Stimulated activated CD8-positive, alpha-beta memory T cell treated with anti-CD3 and anti-CD28 coated beads, Interleukin-12 subunit alpha, Interleukin-12 subunit beta, amount 100 ng/mL, for 24 hours (primary cell): ENCODE measurements around the gene DNAJC24.
"Not testable (repeated sequence)": the region's sequence is repeated elsewhere in the genome, so short reads cannot be mapped to it uniquely, and the experiment has no call there.

Experiments used
- DNase-seq: peaks from one replicate; pipeline ENCODE4 v3.0.0-alpha.2; 2020; ENCODE audit errors: extremely low read depth

DNAJC24 gene

GRCh38 chr11:31369348-31370329 is at the start of gene DNAJC24, which contains the start of gene DCDC1:
Gene DNAJC24, plus strand, starts transcription at chr11:31369860. Its CDS starts 889 bp downstream, at chr11:31370749.
Gene DCDC1, minus strand, starts transcription at chr11:31369739. Its CDS starts 41,459 bp downstream, at chr11:31328280.
- peak; percentile 83 for DNase-seq

- DNase-seq, result not testable (repeated sequence)
Observed at GRCh38 chr11:31321494-31321893, 48.2 kb upstream of the DNAJC24 start.

- DNase-seq, result no peak
Observed at GRCh38 chr11:31323145-31323544, 46.5 kb upstream of the DNAJC24 start.

GRCh38 chr11:31325160-31325559 is 44.5 kb upstream of the DNAJC24 start:
- no peak for DNase-seq

- no peak for DNase-seq
Observed at GRCh38 chr11:31326470-31327148, 43.1 kb upstream of the DNAJC24 start.

GRCh38 chr11:31327417-31327816 is 42.2 kb upstream of the DNAJC24 start:
- DNase-seq, result no peak

GRCh38 chr11:31328697-31329096 is 41.0 kb upstream of the DNAJC24 start:
- no peak for DNase-seq

GRCh38 chr11:31337806-31338205 is 31.9 kb upstream of the DNAJC24 start:
- DNase-seq, result no peak

- no peak for DNase-seq
Observed at GRCh38 chr11:31340903-31341572, 28.6 kb upstream of the DNAJC24 start.

GRCh38 chr11:31351168-31351567 is 18.5 kb upstream of the DNAJC24 start:
- no peak for DNase-seq

GRCh38 chr11:31355131-31355530 is 14.5 kb upstream of the DNAJC24 start:
- DNase-seq, result no peak

- DNase-seq, result no peak
Observed at GRCh38 chr11:31355817-31356216, 13.8 kb upstream of the DNAJC24 start.

GRCh38 chr11:31361743-31362142 is 7.9 kb upstream of the DNAJC24 start:
- DNase-seq, result no peak

GRCh38 chr11:31366795-31367194 is 2.9 kb upstream of the DNAJC24 start:
- no peak for DNase-seq

GRCh38 chr11:31375879-31376278 is 6.2 kb downstream of the DNAJC24 start:
- no peak for DNase-seq

GRCh38 chr11:31383116-31383515 is 13.5 kb downstream of the DNAJC24 start:
- no peak for DNase-seq

GRCh38 chr11:31387379-31387778 is 17.7 kb downstream of the DNAJC24 start:
- DNase-seq, result no peak

- DNase-seq, result no peak
Observed at GRCh38 chr11:31397239-31397834, 27.7 kb downstream of the DNAJC24 start.

- DNase-seq, result no peak
Observed at GRCh38 chr11:31404614-31405013, 35.0 kb downstream of the DNAJC24 start.

GRCh38 chr11:31408201-31408600 is 38.5 kb downstream of the DNAJC24 start:
- DNase-seq, result no peak

- DNase-seq, result no peak
Observed at GRCh38 chr11:31412946-31413345, 43.3 kb downstream of the DNAJC24 start.

- DNase-seq, result no peak
Observed at GRCh38 chr11:31414338-31414737, 44.7 kb downstream of the DNAJC24 start.
